IPS-18c (cell line): Measurements from ENCODE around the gene APOC4.

Experiments used
- H3K4me3 ChIP-seq: 2 replicates; pipeline ENCODE4 v1.7.0; 2013; ENCODE audit warnings: low read depth, mild to moderate bottlenecking, low read length, moderate library complexity; ENCODE audit not compliant: insufficient read depth
- H3K9me3 ChIP-seq: one replicate; pipeline ENCODE4 v1.6.1; 2013; ENCODE audit warnings: mild to moderate bottlenecking, low read length, moderate library complexity; ENCODE audit not compliant: control insufficient read depth, insufficient read depth

APOC4 gene

GRCh38 chr19:44974857-44975256, 32.8 kb downstream of the APOC4 start:
- no peaks in the 10 kb centered on the region for H3K9me3 ChIP-seq
- H3K4me3 ChIP-seq = no peak overlapping the region

GRCh38 chr19:44975444-44975843, 33.4 kb downstream of the APOC4 start:
- Histone ChIP-seq H3K4me3 (no peak overlapping the region), H3K9me3 (no peaks in the 10 kb centered on the region)

GRCh38 chr19:44984005-44984404, 42.0 kb downstream of the APOC4 start:
- H3K9me3 ChIP-seq = peaks cover 2% of the 10 kb centered on the region
- H3K4me3 ChIP-seq = no peak overlapping the region

- no peak overlapping the region for H3K4me3 ChIP-seq
Measured at GRCh38 chr19:44985445-44985844, 43.4 kb downstream of the APOC4 start.

GRCh38 chr19:44986389-44986788, 44.4 kb downstream of the APOC4 start:
- H3K4me3 ChIP-seq = no peak overlapping the region
- H3K9me3 ChIP-seq = peaks cover 2% of the 10 kb centered on the region

More at GRCh38 chr19:44985445-44985844, 43.4 kb downstream of the APOC4 start:
- peaks cover 2% of the 10 kb centered on the region for H3K9me3 ChIP-seq

GRCh38 chr19:44987148-44987675, 45.2 kb downstream of the APOC4 start:
- Histone ChIP-seq H3K4me3 (no peak overlapping the region), H3K9me3 (peaks cover 2% of the 10 kb centered on the region)

- Histone ChIP-seq H3K9me3 (peaks cover 2% of the 10 kb centered on the region), H3K4me3 (no peak overlapping the region)
Measured at GRCh38 chr19:44988273-44988672, 46.2 kb downstream of the APOC4 start.

GRCh38 chr19:44988896-44989556, 47.0 kb downstream of the APOC4 start:
- no peak overlapping the region for H3K4me3 ChIP-seq
- H3K9me3 ChIP-seq = peaks cover 2% of the 10 kb centered on the region

GRCh38 chr19:44990459-44990858, 48.4 kb downstream of the APOC4 start:
- Histone ChIP-seq H3K9me3 (no peaks in the 10 kb centered on the region), H3K4me3 (no peak overlapping the region)

- no peaks in the 10 kb centered on the region for H3K9me3 ChIP-seq
Measured at GRCh38 chr19:44990966-44991365, 48.9 kb downstream of the APOC4 start.

GRCh38 chr19:44992336-44993163, 50.5 kb downstream of the APOC4 start:
- Histone ChIP-seq H3K4me3 (no peak overlapping the region), H3K9me3 (no peaks in the 10 kb centered on the region)

More at GRCh38 chr19:44990966-44991365, 48.9 kb downstream of the APOC4 start:
- H3K4me3 ChIP-seq = no peak overlapping the region

GRCh38 chr19:44993526-44993925, 51.5 kb downstream of the APOC4 start:
- no peak overlapping the region for H3K4me3 ChIP-seq
- no peaks in the 10 kb centered on the region for H3K9me3 ChIP-seq

- Histone ChIP-seq H3K9me3 (no peaks in the 10 kb centered on the region), H3K4me3 (no peak overlapping the region)
Measured at GRCh38 chr19:44993926-44994537, 52.0 kb downstream of the APOC4 start.
